Effector CD8-positive, alpha-beta T cell (primary cell): ENCODE measurements around the gene TCEANC2.
"Not testable (repeated sequence)": the region's sequence is repeated elsewhere in the genome, so short reads cannot be mapped to it uniquely, and the experiment has no call there.

Source experiments
- DNase-seq: peaks from one replicate; lab custom pipeline; 2025; lab: John Stamatoyannopoulos, UW

The TCEANC2 gene

DNA sequence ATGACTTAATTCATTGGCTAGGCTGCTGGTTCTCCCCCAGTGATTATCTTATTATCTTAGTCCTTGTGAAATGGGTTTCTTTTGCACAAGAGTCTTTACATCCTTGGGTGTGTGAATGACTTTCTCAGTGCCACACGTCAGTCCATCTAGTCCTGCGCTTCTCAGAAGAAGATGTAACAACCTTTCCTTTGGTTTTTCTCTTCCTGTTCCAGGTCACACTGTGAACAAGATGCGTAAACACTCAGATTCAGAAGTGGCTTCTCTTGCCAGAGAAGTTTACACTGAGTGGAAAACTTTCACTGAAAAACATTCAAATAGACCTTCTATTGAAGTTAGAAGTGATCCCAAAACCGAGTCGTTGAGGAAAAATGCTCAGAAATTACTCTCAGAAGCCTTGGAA lies 35.0 kb downstream of the TCEANC2 start:
- DNase-seq, result no peak

DNA sequence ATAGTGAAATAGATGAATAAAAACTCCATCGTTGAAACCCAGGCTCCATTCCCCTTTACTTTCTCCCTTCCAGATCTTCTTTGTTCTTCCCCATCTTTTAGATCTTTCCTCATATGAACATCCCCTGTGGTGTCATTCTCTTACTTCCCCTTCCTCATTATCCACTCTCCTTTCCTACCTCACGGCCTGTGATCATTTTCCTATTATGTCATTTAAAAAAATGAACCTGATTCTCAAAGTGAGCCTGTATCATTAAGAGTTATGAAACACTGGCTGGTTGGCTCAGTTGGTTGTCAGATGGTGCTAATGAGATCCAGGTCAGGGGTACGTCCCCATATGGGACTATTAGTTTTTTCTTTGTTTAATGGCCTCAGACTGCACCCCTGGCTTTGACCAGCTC lies 38.3 kb downstream of the TCEANC2 start:
- DNase-seq, result no peak

DNA sequence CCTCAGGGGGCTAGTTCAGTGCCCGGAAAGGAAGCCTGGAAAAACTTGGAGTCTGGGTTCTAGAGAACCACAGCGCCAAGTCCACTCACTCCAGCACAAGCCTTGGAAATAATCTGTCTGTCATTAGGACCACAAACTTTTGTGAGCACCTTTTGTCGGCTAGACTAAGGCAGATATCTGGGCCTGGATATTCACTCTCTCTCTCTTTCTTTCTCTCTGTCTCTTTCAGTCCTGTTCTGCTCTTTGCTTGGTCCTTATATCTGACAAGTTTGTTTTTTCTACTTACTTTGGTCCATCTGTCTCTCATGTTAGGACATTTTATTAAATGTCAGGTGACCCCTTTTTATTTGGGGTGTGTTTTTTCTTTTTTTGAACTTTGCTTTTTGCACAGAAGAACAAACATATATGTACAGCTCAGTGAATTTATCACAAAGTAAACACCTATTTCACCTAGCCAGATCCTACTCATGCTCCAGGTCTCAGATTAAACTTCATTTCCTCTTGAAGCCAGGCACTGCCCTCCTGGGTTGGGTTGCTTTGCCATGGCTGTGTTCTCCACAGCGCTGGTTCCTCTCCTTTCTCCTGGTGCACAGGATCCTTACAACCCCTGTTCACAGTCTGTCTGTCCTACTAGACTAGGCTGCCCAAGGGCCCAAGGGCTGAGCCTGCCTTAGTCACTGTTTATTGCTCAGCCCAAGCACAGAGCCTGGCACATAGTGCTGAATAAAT lies 40.8 kb downstream of the TCEANC2 start:
- no peak for DNase-seq

DNA sequence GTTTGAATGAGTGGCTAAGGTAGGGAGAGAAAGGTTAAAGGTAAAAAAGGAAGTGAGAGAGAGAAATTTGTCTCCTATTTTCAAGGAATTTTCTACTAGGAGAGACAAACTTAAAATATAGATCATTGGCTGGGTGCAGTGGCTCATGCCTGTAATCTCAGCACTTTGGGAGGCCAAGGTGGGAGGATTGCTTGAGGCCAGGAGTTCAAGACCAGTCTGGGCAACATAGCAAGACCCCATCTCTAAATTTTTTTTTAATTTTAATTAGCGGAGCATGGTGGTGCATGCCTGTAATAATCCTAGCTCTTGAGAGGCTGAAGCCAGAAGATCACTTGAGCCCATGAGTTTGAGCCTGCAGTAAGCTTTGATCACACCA lies 41.3 kb downstream of the TCEANC2 start:
- not testable (repeated sequence) for DNase-seq

DNA sequence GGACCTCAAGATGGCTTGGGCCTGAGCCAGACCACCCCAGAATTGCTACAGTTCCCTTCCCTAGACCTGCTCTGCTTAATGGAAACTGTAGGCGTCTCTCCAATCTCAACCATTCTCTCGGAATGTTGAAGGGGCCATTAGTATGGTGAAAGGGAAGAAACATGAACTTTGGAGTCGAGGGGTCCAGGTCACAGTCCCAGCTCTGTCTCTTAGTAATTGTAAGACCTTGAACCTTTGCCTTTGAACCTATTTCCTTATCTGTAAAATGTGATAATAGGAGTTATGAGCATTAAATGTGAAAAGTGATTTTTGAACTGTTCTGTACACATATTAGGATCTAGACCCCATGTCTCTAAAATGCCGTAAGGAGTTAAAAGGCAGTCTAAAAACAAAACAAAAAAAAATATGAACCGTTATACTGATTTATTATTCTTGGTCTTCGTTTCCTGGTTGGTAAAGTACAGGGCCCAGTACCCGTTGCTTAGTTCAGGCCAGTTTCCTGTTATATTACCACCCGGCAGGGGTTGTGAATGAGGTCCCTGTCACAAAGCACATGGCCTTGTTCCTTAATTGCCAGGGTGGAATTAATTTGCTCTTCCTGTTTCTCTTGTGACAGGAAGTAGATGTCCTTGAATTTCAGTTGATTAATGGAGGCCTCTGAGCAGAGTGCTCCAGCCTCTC lies 42.3 kb downstream of the TCEANC2 start:
- no peak for DNase-seq

DNA sequence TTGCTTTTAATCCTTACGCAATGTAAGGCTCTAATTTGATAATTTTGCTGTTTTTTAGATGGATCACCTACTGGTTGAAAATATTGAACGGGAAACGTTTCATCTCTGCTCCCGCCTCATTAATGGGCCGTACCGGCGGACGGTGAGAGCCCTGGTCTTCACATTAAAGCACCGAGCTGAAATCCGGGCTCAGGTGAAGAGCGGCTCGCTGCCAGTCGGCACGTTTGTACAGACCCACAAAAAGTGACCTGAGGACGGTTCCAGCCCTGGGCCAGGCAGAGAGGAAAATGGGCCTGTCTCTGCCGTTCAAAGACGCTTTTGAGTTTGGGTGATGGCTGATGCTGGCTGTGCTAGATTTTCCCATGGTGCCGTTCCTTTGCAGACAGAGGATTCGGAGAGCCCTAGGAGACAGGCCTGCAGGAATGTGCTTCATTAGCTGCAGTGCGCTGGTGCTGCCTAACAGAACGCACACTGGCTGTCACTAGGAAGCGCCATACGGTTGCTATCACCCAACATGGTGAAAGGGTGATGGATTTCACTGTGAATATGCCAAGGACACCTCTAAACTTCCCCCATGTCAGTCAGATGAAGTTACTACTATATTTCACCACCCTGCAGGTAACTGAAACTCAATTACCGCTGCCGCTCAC lies 42.9 kb downstream of the TCEANC2 start:
- DNase-seq, result no peak

DNA sequence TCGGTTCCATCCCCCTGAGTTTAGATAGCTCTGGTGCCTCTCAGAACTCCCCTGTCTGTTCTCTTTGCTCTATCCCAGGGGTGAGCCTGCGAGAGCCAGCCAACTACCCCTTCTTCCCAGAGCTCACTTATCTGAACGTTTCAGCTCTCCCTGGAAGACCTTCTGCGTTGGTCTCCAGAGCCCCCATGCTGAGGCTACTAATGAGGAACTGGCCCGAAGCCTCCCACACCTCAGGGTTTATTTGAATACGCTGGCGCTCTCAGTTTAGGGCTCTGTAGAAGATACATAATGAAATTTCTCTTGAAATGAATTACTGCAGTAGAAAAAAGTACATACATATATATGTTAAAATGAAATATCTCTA lies 43.5 kb downstream of the TCEANC2 start:
- DNase-seq, result no peak

DNA sequence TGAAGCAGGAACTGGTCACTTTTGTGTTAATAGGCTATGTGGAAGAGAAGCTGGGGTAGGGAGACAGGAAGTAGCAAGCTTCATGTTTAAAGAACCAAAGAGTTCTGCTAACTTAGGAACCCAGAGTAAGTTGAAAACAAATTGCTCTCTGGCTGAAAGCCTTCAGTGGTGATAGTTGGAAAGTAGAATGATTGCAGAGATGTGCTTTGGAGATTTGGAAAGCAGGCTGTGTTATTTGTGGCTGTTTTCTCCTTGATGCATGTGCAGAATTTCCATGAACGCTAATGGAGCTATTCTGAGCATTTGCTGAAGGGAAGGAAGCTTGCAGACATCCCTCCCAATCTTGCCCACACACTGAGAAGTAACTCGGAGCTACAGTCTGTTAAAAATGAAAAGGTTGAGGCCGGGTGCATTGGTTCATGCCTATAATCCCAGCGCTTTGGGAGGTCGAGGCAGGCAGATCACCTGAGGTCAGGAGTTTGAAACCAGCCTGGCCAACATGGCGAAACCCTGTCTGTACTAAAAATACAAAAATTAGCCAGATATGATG lies 45.7 kb downstream of the TCEANC2 start:
- no peak for DNase-seq

DNA sequence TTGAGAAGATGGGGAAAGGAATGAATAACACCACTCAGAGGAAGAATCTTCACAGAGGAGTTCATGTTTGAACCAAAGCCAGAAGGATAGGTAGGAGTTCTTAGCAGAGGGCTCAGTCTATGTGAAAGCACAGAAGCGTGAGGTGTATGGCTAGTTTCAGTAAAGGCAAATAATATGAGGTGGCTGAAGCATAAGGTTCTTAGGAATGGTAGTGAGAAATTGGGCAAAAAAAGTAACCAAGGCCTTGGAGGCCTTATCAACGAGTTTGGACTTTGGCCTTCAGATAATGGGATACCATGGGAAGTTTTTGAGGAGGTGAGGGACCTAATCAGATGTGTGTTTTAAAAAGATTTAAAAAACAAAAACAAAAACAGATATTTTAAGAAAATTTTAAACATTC lies 47.1 kb downstream of the TCEANC2 start:
- no peak for DNase-seq

DNA sequence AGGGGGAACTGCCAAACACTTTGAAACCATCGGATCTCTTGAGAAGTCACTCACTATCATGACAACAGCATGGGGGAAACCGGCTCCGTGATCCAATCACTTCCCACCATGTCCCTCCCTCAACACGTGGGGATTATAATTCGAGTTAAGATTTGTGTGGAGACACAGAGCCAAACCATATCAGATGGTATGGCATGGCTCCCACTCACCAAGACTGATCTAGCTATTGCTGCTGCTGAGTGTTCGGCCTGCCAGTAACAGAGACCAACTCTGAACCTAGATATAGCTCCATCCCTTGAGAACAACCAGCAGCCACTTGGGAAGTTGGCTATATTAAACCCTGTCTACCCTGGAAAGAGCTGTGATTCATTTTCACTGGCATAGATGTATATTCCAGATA lies 50.0 kb downstream of the TCEANC2 start:
- no peak for DNase-seq

DNA sequence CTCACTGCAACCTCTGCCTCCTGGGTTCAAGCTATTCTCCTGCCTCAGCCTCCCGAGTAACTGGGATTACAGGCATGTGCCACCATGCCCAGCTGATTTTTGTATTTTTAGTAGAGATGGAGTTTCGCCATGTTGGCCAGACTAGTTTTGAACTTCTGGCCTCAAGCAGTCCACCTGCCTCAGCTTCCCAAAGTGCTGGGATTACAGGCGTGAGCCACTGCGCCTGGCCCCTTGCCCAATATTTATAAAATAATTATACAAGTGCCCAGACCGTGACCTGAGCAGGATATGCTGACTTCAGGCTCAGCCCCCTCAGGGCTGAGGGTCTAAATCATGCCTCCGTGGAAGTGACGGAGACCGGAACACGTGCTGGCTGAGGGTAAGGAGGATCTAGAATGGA lies 51.2 kb downstream of the TCEANC2 start:
- DNase-seq, result not testable (repeated sequence)

DNA sequence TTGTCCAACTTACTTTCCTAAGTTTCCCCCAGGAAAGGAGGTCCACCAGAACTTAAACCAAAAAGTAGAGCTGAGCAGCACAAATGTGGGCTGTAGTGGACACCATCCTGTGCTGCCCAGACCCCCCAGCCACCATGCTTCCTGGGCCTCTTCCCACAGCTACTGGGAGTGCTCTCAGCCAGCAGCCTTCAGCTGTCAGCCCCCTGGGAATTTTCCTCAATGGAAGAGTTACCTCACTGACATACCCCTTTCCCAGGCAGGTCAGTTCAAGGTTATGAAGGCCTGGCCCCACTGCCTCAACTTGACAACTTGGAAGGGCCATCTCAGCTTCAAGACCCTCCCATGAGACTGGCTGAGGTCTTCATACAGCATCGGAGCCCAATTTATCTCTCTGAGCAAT lies 51.7 kb downstream of the TCEANC2 start:
- DNase-seq, result no peak

DNA sequence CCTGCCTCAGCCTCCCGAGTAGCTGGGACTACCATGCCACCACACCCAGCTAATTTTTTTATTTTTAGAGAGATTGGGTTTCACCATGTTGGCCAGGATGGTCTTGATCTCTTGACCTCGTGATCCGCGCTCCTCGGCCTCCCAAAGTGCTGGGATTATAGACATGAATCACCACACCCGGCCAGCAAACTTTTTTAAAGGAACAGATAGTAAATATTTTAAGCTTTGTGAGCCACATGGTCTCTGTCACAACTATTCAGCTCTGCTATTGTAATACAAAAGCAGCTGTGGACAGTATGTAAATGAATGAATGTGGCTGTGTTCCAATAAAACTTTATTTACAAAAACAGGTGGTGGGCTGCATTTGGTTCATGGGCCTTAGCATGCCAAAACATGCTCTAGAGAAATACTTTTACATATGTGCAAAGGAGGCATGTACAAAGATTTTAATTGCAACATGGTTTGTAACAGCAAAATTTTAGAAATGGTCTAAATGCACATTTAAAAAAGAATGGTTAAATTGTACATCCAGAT lies 52.4 kb downstream of the TCEANC2 start:
- DNase-seq, result no peak

DNA sequence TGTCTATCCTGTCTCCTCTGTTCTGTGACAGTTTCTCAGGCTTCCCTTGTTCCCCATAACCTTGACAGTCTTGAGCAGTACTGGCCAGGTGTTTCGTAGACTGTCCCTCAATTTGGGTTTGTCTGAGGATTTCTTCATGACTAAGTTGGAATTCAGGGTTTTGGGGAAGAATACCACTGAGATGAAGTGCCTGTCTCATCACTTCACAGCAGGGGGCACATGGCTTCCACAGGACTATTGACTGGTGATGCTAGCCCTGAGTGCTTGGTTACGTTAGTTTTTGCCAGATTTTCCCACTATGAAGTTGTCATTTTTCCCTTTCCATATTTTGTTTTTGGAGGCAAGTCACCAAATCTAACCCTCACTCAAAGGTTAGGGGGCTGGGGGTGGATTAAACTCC lies 53.7 kb downstream of the TCEANC2 start:
- DNase-seq, result no peak

DNA sequence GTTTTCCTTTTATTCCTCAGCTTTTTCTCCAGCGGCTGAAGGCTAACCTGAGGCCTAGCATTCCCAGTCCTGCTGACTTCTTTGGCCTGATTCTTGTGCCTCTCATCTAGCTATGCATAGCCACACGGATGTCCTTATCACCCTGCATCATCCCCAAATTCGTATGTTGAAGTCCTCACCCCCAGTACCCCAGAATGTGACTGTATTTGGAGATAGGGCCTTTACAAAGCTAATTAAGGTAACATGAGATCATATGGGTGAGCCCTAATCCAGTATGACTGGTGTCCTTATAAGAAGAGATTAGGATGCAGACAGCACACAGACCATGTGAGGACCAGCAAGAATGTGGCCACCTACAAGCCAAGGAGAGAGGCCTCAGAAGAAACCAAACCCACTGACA lies 54.7 kb downstream of the TCEANC2 start:
- no peak for DNase-seq

DNA sequence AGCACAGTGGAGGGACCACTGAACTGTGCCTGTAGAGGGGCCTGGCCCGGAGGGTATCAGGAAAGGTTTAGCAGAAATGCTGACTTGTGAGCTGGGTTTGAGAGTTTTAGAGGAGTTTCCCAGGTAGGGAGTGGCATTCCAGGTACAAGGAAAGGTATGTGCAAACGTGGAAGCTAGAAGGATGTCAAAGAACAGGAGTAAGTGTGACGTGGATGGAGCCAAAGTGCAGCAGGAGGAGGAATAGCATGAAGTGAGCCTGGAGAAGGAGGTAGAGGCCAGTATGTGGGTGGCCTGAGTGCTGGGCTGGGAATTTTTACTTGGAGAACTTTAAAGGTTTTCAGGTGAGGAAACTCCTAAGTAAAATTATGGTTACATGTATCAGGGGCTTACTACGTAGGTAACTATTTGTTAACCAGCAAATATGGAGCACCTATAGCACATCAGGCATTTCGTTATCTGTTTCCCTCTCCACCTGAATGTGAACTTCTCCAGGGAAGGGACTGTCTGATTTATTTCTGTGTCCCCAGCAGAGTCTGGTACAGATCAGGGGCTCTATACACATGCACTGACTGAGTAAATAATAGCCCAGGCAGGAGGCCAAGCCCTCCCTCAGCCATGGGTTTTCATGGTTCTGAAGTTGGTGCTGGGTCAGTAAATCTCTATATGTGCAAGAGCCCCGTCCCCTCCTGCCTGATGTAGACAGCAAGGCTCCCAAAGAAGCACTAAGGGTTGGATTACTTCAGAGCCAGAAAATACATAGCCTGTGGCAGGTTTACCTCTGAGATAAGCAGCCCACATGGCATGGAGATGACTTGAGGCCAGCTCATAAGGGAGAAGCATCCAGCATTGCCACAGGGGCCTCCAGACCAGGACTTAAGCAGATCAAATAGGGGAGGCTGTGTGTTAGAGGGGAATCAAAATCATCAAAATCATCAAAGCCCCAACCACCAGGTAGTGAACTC lies 56.0 kb downstream of the TCEANC2 start:
- no peak for DNase-seq

DNA sequence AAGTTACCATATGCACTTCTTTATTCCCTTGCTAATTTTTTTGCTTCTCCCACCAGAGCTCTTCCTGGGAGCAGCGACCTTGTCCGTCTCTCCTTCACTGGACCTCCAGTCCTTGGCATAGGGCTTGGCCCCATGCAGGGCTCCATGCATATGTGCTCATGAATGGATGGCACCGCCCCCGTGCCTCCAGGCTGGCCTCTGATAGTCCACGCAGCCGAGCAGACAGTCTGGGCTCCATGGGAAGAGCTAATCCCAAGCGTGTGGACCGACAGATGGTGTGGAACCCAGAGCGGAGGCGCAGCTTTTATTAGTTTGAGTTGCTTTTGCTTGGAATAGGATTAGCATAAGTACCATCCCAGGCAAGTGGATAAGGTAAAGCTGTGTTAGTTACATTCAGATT lies 57.6 kb downstream of the TCEANC2 start:
- DNase-seq, result no peak

DNA sequence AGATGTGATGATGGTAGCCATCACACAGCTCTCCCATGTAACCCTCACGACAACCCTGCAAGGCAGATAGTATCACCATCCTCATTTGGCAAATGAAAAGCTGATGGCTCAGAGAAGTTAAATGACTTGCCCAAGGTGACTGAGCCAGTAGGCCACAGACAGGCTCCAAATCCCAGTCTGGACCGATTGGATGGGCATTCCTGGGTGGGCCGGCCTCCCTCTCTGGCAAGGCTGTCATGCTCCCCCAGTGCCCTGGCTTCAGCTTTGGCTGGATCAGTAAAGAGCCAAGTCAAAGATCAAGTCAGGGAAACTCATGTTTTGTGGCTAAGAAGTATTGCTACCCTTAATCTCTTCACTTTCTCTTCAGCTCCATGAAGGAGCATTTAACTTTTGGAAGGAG lies 58.2 kb downstream of the TCEANC2 start:
- DNase-seq, result no peak

DNA sequence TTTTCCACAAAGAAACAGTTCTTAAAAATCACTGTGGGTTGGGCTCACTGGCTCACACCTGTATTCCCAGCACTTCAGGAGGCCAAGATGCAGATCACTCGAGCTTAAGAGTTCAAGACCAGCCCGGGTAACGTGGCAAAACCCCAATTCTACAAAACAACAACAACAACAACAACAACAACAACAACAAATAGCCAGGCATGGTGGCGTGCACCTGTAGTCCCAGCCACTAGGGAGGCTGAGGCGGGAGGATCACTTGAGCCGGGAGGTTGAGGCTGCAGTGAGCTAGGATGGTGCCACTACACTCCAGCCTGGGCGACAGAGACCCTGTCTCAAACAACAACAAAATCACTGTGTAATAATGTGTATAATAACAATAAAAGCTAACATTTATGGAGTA lies 58.6 kb downstream of the TCEANC2 start:
- DNase-seq, result no peak

DNA sequence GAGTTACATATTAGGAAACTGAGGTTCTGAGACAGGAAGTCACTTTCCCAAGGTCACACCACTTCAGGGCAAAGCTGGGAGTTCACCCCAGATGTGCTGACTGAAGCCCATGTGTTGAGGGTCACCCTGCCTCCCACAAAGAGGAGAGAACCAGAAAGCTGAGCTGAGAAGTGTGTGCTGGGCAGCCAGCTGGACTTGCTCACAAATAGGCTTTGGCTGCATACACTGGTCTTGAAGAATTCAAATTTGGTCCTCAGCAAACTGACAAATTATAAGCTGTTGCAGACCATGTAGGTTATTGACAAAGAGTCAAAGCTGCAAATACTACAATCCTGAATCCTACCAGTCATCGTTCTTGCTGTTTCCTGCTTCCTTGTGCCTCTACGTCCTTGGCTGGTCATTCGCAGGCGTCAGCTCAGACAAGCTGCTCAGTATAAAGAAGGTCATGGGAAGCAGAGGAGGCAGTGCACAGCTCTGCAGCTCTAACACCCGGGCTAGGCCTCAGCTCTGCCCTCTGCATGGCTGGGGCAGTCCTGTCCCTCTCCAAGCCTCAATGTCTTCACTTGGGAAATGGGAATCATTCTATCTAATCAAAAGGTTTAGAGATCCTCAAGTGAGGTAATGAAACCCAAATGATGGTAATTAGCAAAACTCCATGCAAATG lies 59.4 kb downstream of the TCEANC2 start:
- DNase-seq, result no peak

DNA sequence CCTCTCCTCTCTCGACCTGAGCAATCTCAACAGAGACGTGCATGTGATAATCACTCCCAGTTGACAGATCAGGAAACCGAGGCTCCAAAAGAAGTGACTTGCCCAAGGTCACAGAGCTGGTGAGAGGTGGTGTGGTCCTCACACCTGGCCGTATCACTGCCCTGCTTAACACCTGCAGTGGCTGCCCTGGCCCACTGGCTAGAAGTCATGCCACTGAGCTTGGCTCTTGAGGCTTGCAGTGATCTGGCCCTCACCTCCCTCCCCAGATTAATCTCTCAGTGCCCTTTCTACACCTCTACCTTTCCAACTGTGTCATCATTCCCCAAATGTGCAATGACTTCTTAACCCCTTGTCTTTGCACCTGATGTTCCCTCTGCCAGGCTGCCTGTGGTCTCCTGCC lies 60.6 kb downstream of the TCEANC2 start:
- DNase-seq, result no peak
